Smooth muscle cell of the umbilical artery (primary cell): ENCODE results near the gene RPIA. TPM values are rescaled to one million over a fixed set of nuclear protein-coding genes. Genes with fewer than 3 reads are reported as not detected.

Experiments used
- total RNA-seq: library from RNA; depleted of rRNA; stranded (reverse); fragments of >200 nt; gene quantifications from 2 replicates; pipeline ENCODE4 v1.2.3, GENCODE V29; 2014

The RPIA gene
- 10.1 and 10.7 TPM in 2 replicates for total RNA-seq

GRCh38 chr2:88691339-88692183 is at the start of gene RPIA:
RPIA (plus strand) TSS chr2:88691673; CDS start chr2:88691699, 26 bp downstream.

Other genes starting within 250 kb of the RPIA start
- gene FOXI3, start 239.0 kb upstream of the RPIA start, total RNA-seq = not detected in 2 replicates
- gene EIF2AK3, start 64.2 kb upstream of the RPIA start, total RNA-seq = 39.2 and 41.0 TPM in 2 replicates